ENCODE data around the gene MDC1.
"Not testable (repeated sequence)": the region's sequence is repeated elsewhere in the genome, so short reads cannot be mapped to it uniquely, and the experiment has no call there.

The MDC1 gene

DNA sequence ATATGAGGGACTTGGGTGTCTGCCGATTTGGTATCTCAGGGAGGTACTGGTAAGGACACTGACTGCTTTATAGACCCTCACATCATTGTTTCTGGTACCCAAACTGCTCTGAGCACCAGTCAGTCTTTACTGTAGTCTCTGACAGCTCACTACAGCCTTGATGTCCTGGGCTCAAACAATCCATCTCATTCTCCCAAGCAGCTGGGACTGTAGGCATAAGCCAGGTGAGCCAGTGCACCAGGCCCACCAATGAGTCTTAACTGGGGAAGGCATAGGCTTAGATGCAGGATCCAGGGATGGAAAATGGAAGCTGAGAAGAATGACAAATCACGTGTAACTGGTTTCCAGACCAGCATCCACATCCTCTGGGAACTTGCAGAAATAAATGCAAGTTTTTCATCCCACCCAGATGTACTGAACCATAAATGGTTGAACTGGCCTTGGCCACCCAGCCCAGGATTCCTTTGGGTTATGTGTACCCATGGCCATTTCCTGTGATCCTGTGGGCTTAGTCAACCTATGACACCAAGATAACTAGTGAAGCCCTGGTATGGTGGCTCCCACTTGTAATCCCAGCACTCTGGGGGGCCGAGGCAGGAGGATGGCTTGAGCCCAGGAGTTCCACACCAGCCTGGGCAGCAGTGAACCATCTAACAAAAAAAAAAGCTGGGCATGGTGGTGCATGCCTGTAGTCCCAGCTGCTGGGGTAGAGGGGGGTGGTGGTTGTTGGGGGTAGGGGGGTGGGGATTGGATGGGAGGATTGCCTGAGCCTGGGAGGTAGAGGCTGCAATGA, 8.8 kb upstream of the MDC1 start:
- H3K4me3 ChIP-seq (ENCODE audit: low read length) = no peak overlapping the region
- TF ChIP-seq, protein P1, sequence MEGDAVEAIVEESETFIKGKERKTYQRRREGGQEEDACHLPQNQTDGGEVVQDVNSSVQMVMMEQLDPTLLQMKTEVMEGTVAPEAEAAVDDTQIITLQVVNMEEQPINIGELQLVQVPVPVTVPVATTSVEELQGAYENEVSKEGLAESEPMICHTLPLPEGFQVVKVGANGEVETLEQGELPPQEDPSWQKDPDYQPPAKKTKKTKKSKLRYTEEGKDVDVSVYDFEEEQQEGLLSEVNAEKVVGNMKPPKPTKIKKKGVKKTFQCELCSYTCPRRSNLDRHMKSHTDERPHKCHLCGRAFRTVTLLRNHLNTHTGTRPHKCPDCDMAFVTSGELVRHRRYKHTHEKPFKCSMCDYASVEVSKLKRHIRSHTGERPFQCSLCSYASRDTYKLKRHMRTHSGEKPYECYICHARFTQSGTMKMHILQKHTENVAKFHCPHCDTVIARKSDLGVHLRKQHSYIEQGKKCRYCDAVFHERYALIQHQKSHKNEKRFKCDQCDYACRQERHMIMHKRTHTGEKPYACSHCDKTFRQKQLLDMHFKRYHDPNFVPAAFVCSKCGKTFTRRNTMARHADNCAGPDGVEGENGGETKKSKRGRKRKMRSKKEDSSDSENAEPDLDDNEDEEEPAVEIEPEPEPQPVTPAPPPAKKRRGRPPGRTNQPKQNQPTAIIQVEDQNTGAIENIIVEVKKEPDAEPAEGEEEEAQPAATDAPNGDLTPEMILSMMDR (conservative IDR thresholded peaks at IDR 0.05; ENCODE audit: low read length) = no peak
- DNase-seq (ENCODE audit: low read depth) = peak; percentile 62

DNA sequence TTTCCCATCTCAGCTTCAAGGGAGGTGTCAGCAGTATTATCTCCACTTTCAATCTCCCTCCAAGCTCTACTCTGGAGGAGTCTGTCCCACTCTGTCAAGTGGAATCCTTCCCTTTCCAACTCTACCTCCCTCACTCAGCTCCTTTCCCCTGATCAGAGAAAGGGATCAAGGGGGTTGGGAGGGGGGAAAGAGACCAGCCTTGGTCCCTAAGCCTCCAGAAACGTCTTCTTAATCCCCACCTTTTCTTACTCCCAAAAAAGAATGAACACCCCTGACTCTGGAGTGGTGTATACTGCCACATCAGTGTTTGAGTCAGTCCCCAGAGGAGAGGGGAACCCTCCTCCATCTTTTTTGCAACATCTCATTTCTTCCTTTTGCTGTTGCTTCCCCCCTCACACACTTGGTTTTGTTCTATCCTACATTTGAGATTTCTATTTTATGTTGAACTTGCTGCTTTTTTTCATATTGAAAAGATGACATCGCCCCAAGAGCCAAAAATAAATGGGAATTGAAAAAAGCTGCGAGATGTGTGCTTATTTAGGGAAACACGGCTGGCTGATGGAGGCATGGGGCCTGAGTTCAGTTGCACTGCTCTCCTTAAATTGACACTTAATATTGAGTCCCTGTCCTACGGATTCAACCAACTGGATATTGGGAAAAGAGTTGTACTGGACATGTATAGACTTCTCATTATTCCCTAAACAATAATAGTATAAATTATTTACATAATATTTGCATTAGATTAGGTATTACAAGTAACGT, 8.0 kb upstream of the MDC1 start:
- no peak overlapping the region for H3K4me3 ChIP-seq (ENCODE audit: low read length)
- TF ChIP-seq, protein P1 (conservative IDR thresholded peaks at IDR 0.05; ENCODE audit: low read length) = no peak
- DNase-seq (ENCODE audit: low read depth) = no peak

DNA sequence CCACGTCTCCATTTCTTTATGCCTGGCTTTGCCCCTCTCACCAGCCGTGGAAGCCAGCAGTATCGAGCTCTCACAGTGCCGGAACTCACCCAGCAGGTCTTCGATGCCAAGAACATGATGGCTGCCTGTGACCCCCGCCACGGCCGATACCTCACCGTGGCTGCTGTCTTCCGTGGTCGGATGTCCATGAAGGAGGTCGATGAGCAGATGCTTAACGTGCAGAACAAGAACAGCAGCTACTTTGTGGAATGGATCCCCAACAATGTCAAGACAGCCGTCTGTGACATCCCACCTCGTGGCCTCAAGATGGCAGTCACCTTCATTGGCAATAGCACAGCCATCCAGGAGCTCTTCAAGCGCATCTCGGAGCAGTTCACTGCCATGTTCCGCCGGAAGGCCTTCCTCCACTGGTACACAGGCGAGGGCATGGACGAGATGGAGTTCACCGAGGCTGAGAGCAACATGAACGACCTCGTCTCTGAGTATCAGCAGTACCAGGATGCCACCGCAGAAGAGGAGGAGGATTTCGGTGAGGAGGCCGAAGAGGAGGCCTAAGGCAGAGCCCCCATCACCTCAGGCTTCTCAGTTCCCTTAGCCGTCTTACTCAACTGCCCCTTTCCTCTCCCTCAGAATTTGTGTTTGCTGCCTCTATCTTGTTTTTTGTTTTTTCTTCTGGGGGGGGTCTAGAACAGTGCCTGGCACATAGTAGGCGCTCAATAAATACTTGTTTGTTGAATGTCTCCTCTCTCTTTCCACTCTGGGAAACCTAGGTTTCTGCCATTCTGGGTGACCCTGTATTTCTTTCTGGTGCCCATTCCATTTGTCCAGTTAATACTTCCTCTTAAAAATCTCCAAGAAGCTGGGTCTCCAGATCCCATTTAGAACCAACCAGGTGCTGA, 7.0 kb upstream of the MDC1 start:
- H3K4me3 ChIP-seq (ENCODE audit: low read length) = peak overlapping the region; percentile 9; the same call in 1 of the 2 replicates
- TF ChIP-seq, protein P1 (conservative IDR thresholded peaks at IDR 0.05; ENCODE audit: low read length) = 0 out of 2 replicates have a peak, but pooled peaks have one; percentile 13
- DNase-seq (ENCODE audit: low read depth) = peak; percentile 35

DNA sequence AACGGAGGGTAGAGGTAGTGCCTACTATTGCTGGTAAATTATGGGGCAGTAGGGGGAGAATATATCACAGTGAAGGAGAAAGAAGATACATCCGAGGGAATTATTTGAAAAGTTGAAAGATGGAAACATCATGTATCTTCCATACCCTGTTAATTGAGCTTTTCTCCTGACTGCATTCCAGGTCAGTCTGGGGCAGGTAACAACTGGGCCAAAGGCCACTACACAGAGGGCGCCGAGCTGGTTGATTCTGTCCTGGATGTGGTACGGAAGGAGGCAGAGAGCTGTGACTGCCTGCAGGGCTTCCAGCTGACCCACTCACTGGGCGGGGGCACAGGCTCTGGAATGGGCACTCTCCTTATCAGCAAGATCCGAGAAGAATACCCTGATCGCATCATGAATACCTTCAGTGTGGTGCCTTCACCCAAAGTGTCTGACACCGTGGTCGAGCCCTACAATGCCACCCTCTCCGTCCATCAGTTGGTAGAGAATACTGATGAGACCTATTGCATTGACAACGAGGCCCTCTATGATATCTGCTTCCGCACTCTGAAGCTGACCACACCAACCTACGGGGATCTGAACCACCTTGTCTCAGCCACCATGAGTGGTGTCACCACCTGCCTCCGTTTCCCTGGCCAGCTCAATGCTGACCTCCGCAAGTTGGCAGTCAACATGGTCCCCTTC, 6.2 kb upstream of the MDC1 start:
- peak overlapping the region; percentile 96 for H3K4me3 ChIP-seq (ENCODE audit: low read length)
- DNase-seq (ENCODE audit: low read depth) = not testable (repeated sequence)

DNA sequence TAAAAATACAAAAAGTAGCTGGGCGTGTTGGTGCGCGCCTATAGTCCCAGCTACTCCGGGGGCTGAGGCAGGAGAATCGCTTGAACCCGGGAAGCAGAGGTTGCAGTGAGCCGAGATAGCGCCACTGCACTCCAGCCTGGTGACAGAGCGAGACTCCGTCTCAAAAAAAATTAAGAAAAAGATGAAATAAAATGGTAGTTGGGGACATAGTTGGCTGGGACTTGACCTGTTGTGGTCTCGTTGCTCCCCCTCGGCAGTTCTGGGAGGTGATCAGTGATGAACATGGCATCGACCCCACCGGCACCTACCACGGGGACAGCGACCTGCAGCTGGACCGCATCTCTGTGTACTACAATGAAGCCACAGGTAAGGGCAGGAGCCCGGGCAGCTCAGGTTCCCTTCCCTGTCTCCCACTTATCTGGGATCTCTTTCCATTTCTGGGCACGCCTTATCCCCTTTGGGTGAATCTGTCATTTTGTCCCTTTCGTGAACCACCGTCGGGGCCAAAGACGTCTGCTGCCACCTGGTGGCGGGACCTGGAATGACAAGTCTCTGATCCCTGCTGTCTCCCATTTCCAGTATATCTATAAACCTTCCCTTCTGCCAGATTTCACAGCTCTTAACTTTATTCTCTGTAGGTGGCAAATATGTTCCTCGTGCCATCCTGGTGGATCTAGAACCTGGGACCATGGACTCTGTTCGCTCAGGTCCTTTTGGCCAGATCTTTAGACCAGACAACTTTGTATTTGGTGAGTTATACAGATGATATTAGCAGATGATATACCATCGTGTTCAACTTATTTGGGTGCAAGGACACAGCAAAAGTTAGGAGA, 5.4 kb upstream of the MDC1 start:
- DNase-seq (ENCODE audit: low read depth) = peak; percentile 77
- TF ChIP-seq, protein P1 (conservative IDR thresholded peaks at IDR 0.05; ENCODE audit: low read length) = peak; percentile 96

DNA sequence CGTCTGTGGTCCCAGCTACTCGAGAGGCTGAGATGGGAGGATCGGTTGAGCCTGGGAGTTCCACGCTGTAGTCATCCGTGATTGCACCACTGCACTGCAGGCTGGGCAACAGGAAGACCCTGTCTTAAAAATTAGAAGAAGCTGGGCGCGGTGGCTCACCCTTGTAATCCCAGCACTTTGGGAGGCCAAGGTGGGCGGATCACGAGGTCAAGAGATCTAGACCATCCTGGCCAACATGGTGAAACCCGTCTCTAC, 4.9 kb upstream of the MDC1 start:
- peak; percentile 60 for DNase-seq (ENCODE audit: low read depth)
- H3K4me3 ChIP-seq (ENCODE audit: low read length) = peak overlapping the region; percentile 96

More for the DNA sequence above, 5.4 kb upstream of the MDC1 start:
- H3K4me3 ChIP-seq (ENCODE audit: low read length) = peak overlapping the region; percentile 96
